MCF 10A (cell line): Measurements from ENCODE around the gene UBR4. TPM values are rescaled to one million over a fixed set of nuclear protein-coding genes. Genes with fewer than 3 reads are reported as not detected.

Source experiments
- BruUV-seq: library from RNA; stranded (reverse); fragments of 400-500 nt; replicated peaks from 2 replicates; lab custom pipeline; 2021; lab: Mats Ljungman, UMichigan
- CTCF ChIA-PET: fragments of 300-600 bp; sonication (Branson Sonifier 250); formaldehyde crosslinking; extraction: SDS; loops from one replicate; lab custom pipeline; 2021; ENCODE audit warnings: antibody characterized with exemption, inconsistent platforms; lab: Yijun Ruan, JAX
- POLR2A ChIA-PET: fragments of 300-600, 350-650 bp; sonication (Branson Sonifier 250); formaldehyde crosslinking; extraction: SDS; loops from one replicate; lab custom pipeline; 2020; ENCODE audit warnings: antibody characterized with exemption, inconsistent platforms; lab: Yijun Ruan, JAX
- DNase-seq: peaks from one replicate; pipeline ENCODE4 v3.0.0-alpha.2; 2018; ENCODE audit not compliant: unreplicated experiment
- H3K27ac Mint-ChIP-seq: one replicate; pipeline ENCODE4 v1.8.0; 2022; ENCODE audit warnings: mild to moderate bottlenecking, low read depth, mixed read lengths; ENCODE audit not compliant: unreplicated experiment
- H3K27me3 Mint-ChIP-seq: one replicate; pipeline ENCODE4 v1.8.0; 2022; ENCODE audit warnings: mixed read lengths; ENCODE audit not compliant: insufficient read depth, unreplicated experiment
- H3K36me3 Mint-ChIP-seq: one replicate; pipeline ENCODE4 v1.8.0; 2022; ENCODE audit warnings: mild to moderate bottlenecking, moderate library complexity, mixed read lengths; ENCODE audit not compliant: insufficient read depth, unreplicated experiment
- H3K4me1 Mint-ChIP-seq: one replicate; pipeline ENCODE4 v1.8.0; 2022; ENCODE audit warnings: mixed read lengths; ENCODE audit not compliant: insufficient read depth, unreplicated experiment
- H3K4me3 Mint-ChIP-seq: one replicate; pipeline ENCODE4 v1.8.0; 2022; ENCODE audit warnings: mild to moderate bottlenecking, moderate library complexity, mixed read lengths; ENCODE audit not compliant: unreplicated experiment
- H3K9me3 Mint-ChIP-seq: one replicate; pipeline ENCODE4 v1.8.0; 2022; ENCODE audit warnings: mixed read lengths; ENCODE audit not compliant: unreplicated experiment
- CTCF ChIP-seq: fragments of 200-600 bp; IDR thresholded peaks from one replicate; pipeline ENCODE4 v1.8.0; 2022; ENCODE audit warnings: antibody characterized with exemption, mild to moderate bottlenecking; ENCODE audit not compliant: unreplicated experiment
- intact Hi-C: fragments of 100-400 bp; cut with micrococcal nuclease; formaldehyde crosslinking; loops from 2 replicates; pipeline ENCODE4 v1.14.1; 2022
- total RNA-seq: library from RNA; stranded (reverse); gene quantifications from 2 replicates; pipeline ENCODE4 v1.2.3, GENCODE V29; 2022

Gene UBR4
- total RNA-seq, 1 experiment from 2014 or later, result 154 TPM

GRCh38 chr1:19062258-19063029 is 147.6 kb downstream of the UBR4 start:
- ChIA-PET CTCF (interaction anchor here (0.6 to 0.7 kb wide), 4 partner anchors 11 to 1554 kb away, joined by 3 to 4 read pairs (median 4); no protein-coding TSS in a partner anchor), POLR2A (no interaction called here)
- peaks cover 10% of the 10 kb centered on the region for H3K27me3 Mint-ChIP-seq
- DNase-seq, result peak; percentile 37
- H3K9me3 Mint-ChIP-seq, result peaks cover 8% of the 10 kb centered on the region
- intact Hi-C loops, result no loop called here
- H3K27ac Mint-ChIP-seq, result no peak overlapping the region
- H3K36me3 Mint-ChIP-seq, result no peaks in the 10 kb centered on the region
- peaks cover 19% of the 10 kb centered on the region for H3K4me1 Mint-ChIP-seq
- no peak overlapping the region for H3K4me3 Mint-ChIP-seq
- no peak for TF ChIP-seq CTCF
- BruUV-seq, result no TSS peak

- peak; percentile 33 for DNase-seq
- Mint-ChIP-seq H3K27ac (no peak overlapping the region), H3K36me3 (no peaks in the 10 kb centered on the region), H3K4me3 (no peak overlapping the region), H3K27me3 (peaks cover 10% of the 10 kb centered on the region), H3K4me1 (peaks cover 17% of the 10 kb centered on the region), H3K9me3 (peaks cover 8% of the 10 kb centered on the region)
- no peak for TF ChIP-seq CTCF
- BruUV-seq, result no TSS peak
- POLR2A ChIA-PET, result no interaction called here
- CTCF ChIA-PET, result interaction anchor here (0.6 kb wide), 2 partner anchors 11 to 1554 kb away, joined by 3 read pairs; no protein-coding TSS in a partner anchor
- intact Hi-C loops, result no loop called here
These were observed 148.3 kb downstream of the UBR4 start for GRCh38 chr1:19061798-19062197.

DNA sequence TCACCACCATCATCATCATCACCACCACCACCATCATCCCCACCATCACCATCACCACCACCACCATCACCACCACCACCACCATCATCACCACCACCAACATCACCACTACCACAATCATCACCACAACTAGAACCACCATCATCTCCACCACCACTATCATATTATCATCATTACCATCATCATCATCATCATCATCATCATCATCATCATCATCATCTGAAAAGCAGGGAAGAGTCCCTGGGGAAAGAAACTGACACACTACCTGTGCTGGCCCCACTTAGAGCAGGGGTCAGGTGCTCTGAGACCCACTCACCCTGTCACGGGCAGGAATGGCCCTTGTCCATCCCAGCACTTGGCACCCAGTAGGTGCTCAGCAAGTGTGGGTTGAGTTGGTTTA is 148.7 kb downstream of the UBR4 start:
- no peak for DNase-seq
- CTCF ChIA-PET, result no interaction called here
- Mint-ChIP-seq H3K4me3 (no peak overlapping the region), H3K27ac (no peak overlapping the region), H3K4me1 (peaks cover 14% of the 10 kb centered on the region), H3K9me3 (peaks cover 8% of the 10 kb centered on the region), H3K36me3 (no peaks in the 10 kb centered on the region), H3K27me3 (peaks cover 10% of the 10 kb centered on the region)
- intact Hi-C loops, result no loop called here
- POLR2A ChIA-PET, result no interaction called here
- no peak for TF ChIP-seq CTCF
- BruUV-seq, result no TSS peak

DNA sequence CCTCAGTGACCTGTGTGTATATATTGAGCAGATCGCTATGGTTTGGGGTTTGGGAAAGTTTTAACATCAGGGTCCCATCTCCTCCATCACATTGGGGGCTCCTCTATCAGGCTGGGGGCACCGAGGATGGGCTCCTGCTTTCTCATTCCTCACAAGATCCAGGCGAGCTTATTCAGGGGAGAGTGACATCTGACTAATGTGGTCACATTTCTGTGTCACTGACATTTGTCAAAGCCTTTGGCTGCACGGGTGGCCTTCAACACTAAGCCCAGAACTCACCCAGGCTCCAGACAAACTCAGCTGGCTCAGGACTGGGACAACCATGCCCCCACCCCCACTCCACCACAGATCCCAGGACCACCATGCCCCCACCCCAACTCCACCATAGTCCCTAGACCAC is 150.3 kb downstream of the UBR4 start:
- H3K4me1 Mint-ChIP-seq, result peaks cover 14% of the 10 kb centered on the region
- H3K27me3 Mint-ChIP-seq, result peaks cover 10% of the 10 kb centered on the region
- TF ChIP-seq CTCF, result no peak
- H3K4me3 Mint-ChIP-seq, result no peak overlapping the region
- no peak for DNase-seq
- H3K27ac Mint-ChIP-seq, result no peak overlapping the region
- CTCF ChIA-PET, result interaction anchor here (0.6 kb wide), 1 partner anchor 16 kb away, joined by 3 read pairs; no protein-coding TSS in a partner anchor
- POLR2A ChIA-PET, result no interaction called here
- no TSS peak for BruUV-seq
- H3K9me3 Mint-ChIP-seq, result peaks cover 8% of the 10 kb centered on the region
- intact Hi-C loops, result no loop called here
- no peaks in the 10 kb centered on the region for H3K36me3 Mint-ChIP-seq
